ENCODE measurements around the gene C19orf81. TPM values are rescaled to one million over a fixed set of nuclear protein-coding genes. Genes with fewer than 3 reads are reported as not detected.

C19orf81 gene
- polyA plus RNA-seq, 1 donor from 2014 or later, result 28.3 TPM

DNA sequence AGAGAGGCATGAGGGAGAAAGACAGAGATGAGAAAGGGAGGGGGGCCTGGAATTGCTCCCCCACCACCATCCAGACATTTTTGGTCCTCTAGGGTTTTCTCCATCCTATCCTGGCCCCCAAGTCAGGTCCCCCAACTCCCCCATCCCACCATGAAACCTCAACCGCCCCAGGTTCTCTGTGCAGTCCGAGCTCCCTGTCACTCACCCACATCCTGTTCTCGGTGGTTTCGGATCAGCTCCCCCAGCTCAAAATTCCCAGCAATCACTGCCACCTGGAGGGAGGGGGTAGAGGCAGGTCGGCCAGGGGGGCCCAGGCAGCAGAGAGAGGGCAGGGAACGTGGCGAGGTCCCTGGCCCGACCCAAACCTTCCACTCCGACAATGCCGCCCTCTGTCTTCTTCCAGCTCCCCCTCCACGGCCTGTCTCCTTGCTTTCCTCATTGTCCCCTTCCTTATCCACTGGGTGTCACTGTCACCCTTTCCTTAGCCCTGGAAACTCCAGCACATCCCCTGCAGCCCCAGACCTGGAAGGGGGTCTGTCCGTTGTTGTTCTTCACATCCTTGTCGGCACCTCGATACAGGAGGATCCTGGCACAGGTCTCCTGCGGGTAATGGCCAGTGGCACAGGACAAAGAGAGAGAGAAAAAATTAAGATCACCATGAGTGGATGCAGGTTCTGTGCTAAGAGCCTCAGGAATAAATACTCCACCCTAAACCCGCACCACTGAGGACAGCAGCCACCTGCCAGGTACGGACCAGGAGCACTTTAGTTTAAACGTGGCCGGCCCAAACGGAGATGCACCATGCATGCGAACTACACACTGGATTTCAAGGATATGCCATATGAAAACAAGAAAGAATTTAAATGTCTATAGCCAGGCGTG, 54.9 kb downstream of the C19orf81 start:
- Histone ChIP-seq H3K27me3 (ENCODE audit: insufficient read depth, low read depth, low read length) (no peaks in the 10 kb centered on the region), H3K79me2 (replicated peaks; ENCODE audit: insufficient read depth, low read length) (no peaks in the 10 kb centered on the region), H3K4me2 (ENCODE audit: low read length) (no peak overlapping the region), H2AFZ (ENCODE audit: low read depth, low read length) (no peak overlapping the region), H3K9me2 (ENCODE audit: insufficient read depth, low read length) (no peaks in the 10 kb centered on the region), H3K9ac (ENCODE audit: low read length) (no peak overlapping the region), H3K4me3 (ENCODE audit: low read length) (no peak overlapping the region), H3K36me3 (ENCODE audit: insufficient read depth, low read length) (no peaks in the 10 kb centered on the region), H3F3A (ENCODE audit: insufficient read depth, low read length, poor library complexity, severe bottlenecking) (no peaks in the 10 kb centered on the region), H3K9me3 (ENCODE audit: low read length) (no peaks in the 10 kb centered on the region), H3K27ac (ENCODE audit: low read length) (no peak overlapping the region), H4K20me1 (ENCODE audit: insufficient read depth) (no peaks in the 10 kb centered on the region)
- TF ChIP-seq RAD21 (conservative IDR thresholded peaks at IDR 0.05), result peak; percentile 67
- TF ChIP-seq SMC3 (conservative IDR thresholded peaks at IDR 0.05; ENCODE audit: poor library complexity), result peak; percentile 68
- TF ChIP-seq EZH2 (IDR thresholded peaks at IDR 0.05; ENCODE audit: borderline replicate concordance, insufficient read depth, low read length, poor library complexity, severe bottlenecking), result no peak
- TF ChIP-seq CTCF (IDR thresholded peaks at IDR 0.05; ENCODE audit: poor library complexity, severe bottlenecking), result peak; percentile 60
- TF ChIP-seq MXI1 (conservative IDR thresholded peaks at IDR 0.05; ENCODE audit: poor library complexity, severe bottlenecking), result no peak

DNA sequence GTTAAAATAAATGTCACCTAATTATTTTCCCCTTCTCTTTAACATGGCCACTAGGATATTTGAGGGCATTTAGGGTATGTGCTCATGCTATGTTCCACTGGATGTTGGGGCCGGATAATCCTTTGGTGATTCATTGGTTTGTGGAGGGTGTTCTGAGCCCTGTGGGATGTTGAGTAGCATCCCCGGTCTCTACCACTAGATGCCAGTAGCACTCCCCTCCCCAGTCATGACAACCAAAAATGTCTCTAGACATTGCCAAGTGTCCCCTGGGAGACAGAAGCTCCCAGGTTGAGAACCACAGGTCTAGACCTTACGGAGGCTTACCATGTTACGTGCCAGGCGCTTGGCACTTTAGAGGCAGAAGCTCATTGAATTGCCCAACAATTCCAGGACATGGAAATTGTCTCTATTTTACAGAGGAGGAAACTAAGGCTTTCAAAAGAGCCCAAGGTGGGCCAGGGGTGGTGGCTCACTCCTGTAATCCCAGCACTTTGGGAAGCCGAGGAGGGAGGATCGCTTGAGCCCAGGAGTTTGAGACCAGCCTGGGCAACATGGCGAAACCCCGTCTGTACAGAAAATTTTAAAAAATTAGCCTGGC, 56.3 kb downstream of the C19orf81 start:
- no peaks in the 10 kb centered on the region for H3K79me2 ChIP-seq (replicated peaks; ENCODE audit: insufficient read depth, low read length)
- TF ChIP-seq RAD21 (conservative IDR thresholded peaks at IDR 0.05) (peak; percentile 76), EP300 (conservative IDR thresholded peaks at IDR 0.05; ENCODE audit: poor library complexity, severe bottlenecking) (no peak), SMC3 (conservative IDR thresholded peaks at IDR 0.05; ENCODE audit: poor library complexity) (peak; percentile 79), MXI1 (conservative IDR thresholded peaks at IDR 0.05; ENCODE audit: poor library complexity, severe bottlenecking) (no peak), CTCF (IDR thresholded peaks at IDR 0.05; ENCODE audit: poor library complexity, severe bottlenecking) (peak; percentile 81), REST (IDR thresholded peaks at IDR 0.05; ENCODE audit: borderline replicate concordance) (no peak), EZH2 (IDR thresholded peaks at IDR 0.05; ENCODE audit: borderline replicate concordance, insufficient read depth, low read length, poor library complexity, severe bottlenecking) (no peak), POLR2AphosphoS5 (IDR thresholded peaks at IDR 0.05) (no peak), TAF1 (IDR thresholded peaks at IDR 0.05; ENCODE audit: low read depth) (no peak)
- no peaks in the 10 kb centered on the region for H3F3A ChIP-seq (ENCODE audit: insufficient read depth, low read length, poor library complexity, severe bottlenecking)
- H3K9me3 ChIP-seq (ENCODE audit: low read length), result no peaks in the 10 kb centered on the region
- no peaks in the 10 kb centered on the region for H3K27me3 ChIP-seq (ENCODE audit: insufficient read depth, low read depth, low read length)
- no peak overlapping the region for H3K4me2 ChIP-seq (ENCODE audit: low read length)
- no peaks in the 10 kb centered on the region for H4K20me1 ChIP-seq (ENCODE audit: insufficient read depth)
- H3K9me2 ChIP-seq (ENCODE audit: insufficient read depth, low read length), result no peaks in the 10 kb centered on the region
- no peak overlapping the region for H3K4me3 ChIP-seq (ENCODE audit: low read length)
- no peak overlapping the region for H2AFZ ChIP-seq (ENCODE audit: low read depth, low read length)
- H3K36me3 ChIP-seq (ENCODE audit: insufficient read depth, low read length), result no peaks in the 10 kb centered on the region
- H3K27ac ChIP-seq (ENCODE audit: low read length), result no peak overlapping the region
- H3K9ac ChIP-seq (ENCODE audit: low read length), result no peak overlapping the region
